Esophagus mucosa (tissue), 1 donor: ENCODE data around the gene SDK1. TPM values are rescaled to one million over a fixed set of nuclear protein-coding genes. Genes with fewer than 3 reads are reported as not detected.

ENCODE experiments used
- ATAC-seq: fragments of 200-7000 bp; cut with Tn5 transposase; one replicate; pipeline ENCODE4 v1.9.1; 2020
- total RNA-seq: library from RNA; stranded (reverse); gene quantifications from one replicate; pipeline ENCODE4 v1.2.4, GENCODE V29; 2023
- donor health status: DM: yes; HTN: yes; CAD: no.

The SDK1 gene
- total RNA-seq, 1 donor from 2014 or later = 1.0 TPM

DNA sequence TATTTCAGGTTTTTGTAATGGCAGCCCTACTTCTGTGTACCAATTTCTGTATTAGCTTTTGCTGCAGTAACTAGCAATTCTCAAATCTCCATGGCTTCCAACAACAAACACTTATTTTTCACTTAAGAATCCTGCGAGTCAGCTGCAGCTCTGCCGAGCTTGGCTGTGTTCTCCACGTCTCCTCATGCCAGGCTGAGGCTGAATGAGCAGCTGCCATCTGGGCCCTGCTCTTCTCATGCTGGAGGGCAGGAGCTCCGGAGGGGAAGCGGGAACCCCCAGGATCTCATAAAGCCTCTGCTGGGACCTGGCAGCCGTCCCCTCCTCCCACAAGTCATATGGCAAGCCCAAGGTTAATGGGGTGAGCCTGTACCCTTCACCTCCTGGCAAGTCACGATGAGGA, 591.1 kb downstream of the SDK1 start:
- no peak for ATAC-seq

DNA sequence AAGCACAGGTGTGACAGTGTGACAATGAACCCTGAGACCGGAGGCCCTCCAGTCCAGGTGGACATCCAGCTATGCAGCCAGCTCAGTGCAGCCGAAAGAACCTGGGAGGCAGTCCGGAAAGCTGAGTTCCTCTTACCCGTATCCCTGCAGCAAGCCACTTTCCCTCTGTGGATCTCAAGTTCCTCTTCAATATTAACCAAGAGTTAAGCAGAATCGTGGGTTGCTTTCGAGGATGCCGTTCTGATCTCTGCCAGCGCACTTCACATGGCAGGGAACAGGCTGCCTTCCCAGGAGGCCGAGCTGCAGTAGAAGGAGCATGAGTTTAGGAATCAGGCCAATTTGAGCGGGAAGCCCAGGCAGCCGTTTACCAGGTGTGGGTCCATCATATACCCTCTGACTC, 591.6 kb downstream of the SDK1 start:
- ATAC-seq = no peak

- ATAC-seq = no peak
Measured at GRCh38 chr7:3893151-3893788, 592.2 kb downstream of the SDK1 start.

DNA sequence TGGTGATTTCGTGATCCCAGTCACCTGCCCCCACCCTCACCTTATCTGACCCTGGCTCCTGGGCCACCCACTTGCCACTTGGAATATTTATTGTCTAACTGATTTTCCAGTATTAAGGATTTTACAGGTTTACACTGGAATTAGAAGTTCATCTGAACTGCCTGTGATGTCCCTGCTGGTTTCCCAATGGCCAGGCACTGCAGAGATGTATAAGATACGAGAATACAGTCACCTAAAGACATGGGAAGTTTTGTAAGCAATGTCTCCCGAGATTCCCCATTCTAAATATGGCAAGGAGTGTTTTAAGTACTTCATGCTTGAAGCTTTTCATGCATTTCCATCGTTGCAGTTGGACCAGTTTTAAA, 592.7 kb downstream of the SDK1 start:
- ATAC-seq = no peak

DNA sequence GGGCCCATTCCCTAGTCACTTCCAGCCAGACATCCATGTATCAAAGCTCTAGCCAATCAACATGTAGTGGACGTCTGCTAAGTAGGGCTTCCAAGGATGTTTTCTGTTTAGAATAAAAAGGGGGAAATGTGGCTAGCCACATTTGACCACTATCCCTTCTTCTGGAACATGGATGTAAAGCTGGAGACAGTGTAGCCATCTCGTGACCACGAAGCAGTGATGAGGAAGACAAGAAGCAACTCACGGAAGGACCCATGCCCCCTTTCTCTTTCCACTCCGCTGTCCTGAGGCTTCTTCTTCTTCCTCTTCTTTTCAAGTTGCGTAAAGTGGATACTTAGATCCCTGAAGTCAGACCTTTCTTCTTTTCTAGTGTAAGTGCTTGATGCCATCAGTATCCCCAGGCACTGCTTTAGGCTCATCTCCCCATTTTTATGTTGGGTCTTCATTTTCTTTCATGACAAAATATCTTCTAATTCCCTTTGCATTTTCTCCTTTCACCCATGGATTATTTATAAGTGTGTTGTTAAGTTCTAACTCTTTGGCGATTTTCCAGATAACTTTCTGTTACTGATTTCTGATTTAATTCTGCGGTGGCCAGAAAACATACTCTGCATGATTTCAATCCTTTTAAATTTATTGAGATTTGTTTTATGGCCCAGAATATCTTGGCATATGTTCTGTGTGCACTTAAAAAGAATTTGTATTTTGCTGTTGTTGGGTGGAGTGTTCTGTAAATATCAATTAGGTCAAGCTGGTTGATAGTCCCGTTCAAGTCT, 594.5 kb downstream of the SDK1 start:
- ATAC-seq = no peak

GRCh38 chr7:3896169-3896765, 595.2 kb downstream of the SDK1 start:
- no peak for ATAC-seq

DNA sequence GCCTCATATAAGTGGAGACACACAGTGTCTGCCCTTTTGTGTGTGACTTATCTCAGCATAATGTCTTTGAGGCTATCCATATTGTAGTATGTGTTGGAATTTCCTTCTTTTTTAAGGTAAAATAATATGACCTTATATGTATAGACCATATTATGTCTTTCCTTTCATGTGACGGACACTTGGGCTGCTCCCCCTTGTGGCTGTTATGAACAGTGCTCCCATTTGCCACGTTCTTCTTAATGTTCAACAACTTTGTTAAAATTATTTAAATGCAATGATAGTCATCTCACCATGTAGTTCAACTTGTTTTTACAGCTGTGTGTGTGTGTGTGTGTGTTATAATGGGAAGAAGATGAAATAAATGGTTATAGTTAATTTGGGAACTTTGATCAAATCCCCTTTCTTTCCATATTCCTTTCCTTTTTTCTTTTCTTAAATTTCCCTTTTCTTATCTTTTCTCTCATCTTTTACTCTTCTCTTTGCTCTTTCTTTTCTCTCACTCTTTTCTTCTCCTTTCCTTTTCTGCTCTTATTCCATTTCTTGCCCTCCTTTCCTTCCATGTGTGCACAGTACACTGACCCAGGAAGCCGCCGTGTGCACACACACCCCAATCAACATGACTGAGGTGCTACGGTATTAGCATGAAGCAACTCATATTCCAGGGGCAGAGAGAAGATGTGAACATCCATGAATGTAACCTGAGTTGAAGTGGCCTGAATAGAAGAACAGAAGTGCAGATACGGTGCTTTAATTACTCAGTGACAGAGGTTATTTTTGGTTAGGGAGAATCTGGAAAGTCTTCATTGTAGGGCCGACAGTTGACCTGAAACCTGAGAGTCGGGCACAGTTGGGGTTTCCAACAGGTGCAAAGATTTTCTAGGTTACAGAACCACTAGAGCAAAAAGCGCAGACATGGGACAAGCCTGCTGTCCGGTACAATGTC, 596.6 kb downstream of the SDK1 start:
- peak; percentile 42 for ATAC-seq

- no peak for ATAC-seq
Measured at GRCh38 chr7:3899559-3899991, 598.5 kb downstream of the SDK1 start.

GRCh38 chr7:3908153-3908552, 607.1 kb downstream of the SDK1 start:
- ATAC-seq = no peak

DNA sequence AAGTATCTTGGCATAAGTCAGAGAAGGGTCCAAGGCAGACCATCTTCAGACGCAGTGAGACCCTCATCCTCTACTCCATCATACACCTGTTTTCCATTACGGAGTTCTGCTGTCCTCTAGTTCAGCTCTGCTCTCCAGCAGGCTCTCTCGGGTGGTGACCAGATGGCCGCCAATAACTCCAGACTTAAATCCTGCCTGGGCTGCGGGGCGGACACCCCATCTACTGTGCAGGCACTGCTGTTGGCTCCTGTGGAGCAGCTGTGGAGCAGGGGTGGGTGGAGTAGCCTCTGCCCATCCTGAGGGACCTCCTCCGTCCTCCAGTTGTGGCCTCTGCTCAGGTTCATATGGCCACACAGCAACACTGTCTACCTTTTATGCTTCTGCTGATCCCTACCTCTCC, 608.1 kb downstream of the SDK1 start:
- no peak for ATAC-seq

DNA sequence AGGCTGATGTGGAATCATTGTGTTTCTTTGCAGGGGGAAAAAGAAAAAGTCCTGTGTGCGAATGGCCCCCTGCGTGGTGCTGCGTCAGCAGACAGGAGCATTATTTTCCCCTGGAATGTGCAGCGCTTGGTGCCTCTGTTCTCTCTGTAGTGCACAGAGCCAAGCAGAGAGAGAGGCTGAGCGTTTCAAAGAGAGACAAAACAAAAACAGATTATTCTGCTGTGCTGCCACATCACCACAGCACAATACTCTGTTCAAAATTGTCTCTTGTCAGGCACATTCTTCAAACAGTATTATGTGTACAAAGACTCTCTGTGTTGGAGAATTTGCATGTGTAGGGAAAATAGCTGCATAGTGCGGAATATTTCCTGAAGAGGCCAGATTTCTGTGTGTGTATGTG, 609.0 kb downstream of the SDK1 start:
- ATAC-seq = no peak

GRCh38 chr7:3911685-3912084, 610.6 kb downstream of the SDK1 start:
- peak; percentile 92 for ATAC-seq

DNA sequence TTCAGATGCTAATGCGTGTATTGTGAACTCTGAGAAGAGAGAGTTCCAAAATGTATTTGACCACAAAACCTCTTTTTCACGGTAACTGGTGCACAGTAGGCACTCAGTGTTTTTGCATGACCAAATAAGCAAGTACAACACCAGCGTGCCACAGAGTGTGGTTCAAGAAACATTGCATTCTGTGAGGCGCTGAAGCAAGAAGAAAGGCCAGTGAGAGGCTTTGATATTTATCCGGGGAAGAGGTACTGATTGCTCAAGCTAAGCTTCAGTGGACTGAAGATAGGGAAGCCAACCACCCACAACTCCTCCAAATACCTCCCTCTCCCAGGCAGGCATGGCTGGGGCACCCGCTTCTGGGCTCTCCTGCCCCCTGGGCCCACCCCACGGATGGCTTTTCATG, 611.2 kb downstream of the SDK1 start:
- ATAC-seq = no peak

- ATAC-seq = no peak
Measured at GRCh38 chr7:3914051-3914775, 613.2 kb downstream of the SDK1 start.

DNA sequence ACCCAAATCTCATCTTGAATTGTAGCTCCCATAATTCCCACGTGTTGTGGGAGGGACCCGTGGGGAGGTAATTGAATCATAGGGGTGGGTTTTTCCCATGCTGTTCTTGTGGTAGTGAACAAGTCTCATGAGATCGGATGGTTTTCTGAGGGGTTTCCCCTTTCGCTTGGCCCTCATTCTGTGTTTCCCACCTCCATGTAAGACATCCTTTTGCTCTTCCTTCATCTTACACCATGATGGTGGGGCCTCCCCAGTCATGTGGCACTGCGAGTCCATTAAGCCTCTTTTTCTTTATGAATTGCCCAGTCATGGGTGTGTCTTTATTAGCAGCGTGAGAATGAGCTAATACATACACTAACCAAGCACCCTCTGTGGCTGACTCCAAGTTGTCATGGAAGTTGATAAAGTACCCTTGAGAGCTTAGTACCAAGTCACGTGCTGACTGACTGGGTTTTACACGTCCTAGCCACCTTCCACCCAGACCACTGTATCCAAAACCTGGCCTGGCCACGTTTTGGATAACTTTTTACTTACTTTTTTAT, 614.4 kb downstream of the SDK1 start:
- no peak for ATAC-seq

- ATAC-seq = no peak
Measured at GRCh38 chr7:3916146-3916545, 615.1 kb downstream of the SDK1 start.

DNA sequence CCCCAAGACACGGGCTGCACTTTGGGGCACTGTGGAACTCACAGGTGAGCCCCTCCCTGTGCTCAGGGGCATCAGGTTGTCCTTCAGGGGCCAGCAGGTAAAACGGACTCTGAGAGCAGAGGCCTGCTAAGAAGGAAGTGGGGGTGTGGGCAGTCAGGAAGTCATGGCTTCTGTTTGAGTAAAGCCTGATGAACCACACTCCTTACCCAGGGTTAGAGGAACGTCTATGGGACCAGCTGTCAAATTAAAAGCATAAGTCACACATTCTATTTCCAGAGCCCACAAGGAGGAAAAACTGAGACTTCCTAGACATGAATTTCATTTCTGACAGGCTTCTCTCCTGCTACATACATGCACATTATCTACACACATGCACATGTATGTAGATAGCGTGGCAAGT, 616.4 kb downstream of the SDK1 start:
- no peak for ATAC-seq

- no peak for ATAC-seq
Measured at GRCh38 chr7:3918576-3918975, 617.5 kb downstream of the SDK1 start.

GRCh38 chr7:3922175-3922635, 621.2 kb downstream of the SDK1 start:
- ATAC-seq = peak; percentile 85

- ATAC-seq = no peak
Measured at GRCh38 chr7:3923307-3923918, 622.4 kb downstream of the SDK1 start.

GRCh38 chr7:3924277-3924676, 623.2 kb downstream of the SDK1 start:
- ATAC-seq = no peak
